ENCODE data around the gene ASPG.

Gene ASPG

DNA sequence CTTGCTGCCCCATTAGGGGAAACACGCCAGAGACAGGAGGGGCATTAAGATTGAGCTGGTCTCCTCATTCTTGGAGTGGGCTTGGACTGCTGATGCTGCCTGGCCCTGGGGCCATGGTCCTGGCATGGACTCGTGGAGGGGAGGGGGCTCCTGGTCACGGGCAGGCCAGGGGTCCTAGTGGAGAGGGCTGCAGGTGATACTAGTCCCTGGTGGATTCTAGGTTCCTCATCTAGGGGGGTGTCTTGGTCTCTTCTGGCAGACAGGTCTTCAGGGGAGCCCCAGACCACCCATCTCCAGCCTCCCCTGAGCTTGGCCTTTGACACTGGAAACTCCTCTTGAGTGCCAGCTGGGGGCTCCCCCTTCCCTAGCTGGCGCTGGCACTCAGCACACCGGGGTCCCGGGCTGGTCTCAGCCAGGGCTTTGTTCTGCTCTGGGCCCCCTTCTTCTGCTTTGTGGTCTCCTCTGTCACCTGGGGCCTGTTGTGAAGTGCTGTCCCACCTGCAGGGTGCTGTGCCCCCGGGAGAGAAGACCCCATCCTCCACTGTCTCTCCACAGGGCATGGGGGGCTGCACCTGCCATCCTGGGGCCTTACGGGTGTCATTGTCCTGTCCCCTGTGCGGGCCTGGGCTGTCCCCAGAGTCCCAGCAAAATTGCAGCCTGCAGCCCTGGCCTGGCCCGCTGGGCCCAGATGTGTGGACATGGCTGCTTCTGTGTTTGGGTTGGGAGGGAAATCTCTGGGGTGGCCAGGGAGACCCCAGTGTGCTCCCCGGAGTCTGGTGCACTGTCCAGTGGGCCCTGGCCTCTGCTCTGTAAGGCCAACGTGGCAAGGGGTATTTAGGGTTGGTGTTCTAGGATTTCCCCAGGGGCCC, 55.2 kb downstream of the ASPG start:
- no peak overlapping the region for H2AFZ ChIP-seq (ENCODE audit: low read depth, low read length, severe bottlenecking)
- no peaks in the 10 kb centered on the region for H3K9me3 ChIP-seq (ENCODE audit: insufficient read depth, low read length)
- H3F3A ChIP-seq (ENCODE audit: insufficient read depth) = no peaks in the 10 kb centered on the region
- H3K36me3 ChIP-seq (ENCODE audit: low read length) = no peaks in the 10 kb centered on the region
- H4K20me1 ChIP-seq (ENCODE audit: low read depth, low read length) = no peaks in the 10 kb centered on the region
- no peaks in the 10 kb centered on the region for H3K27me3 ChIP-seq (ENCODE audit: low read length)
- no peak overlapping the region for H3K4me2 ChIP-seq (ENCODE audit: low read depth, low read length, poor library complexity, severe bottlenecking)
- no peak overlapping the region for H3K27ac ChIP-seq (ENCODE audit: low read depth, low read length)
- H3K9ac ChIP-seq (ENCODE audit: low read length) = no peak overlapping the region
- no peaks in the 10 kb centered on the region for H3K79me2 ChIP-seq (ENCODE audit: insufficient read depth, low read length)
- H3K9me2 ChIP-seq (replicated peaks; ENCODE audit: insufficient read depth, low read length) = no peaks in the 10 kb centered on the region
- H3K4me3 ChIP-seq (ENCODE audit: insufficient read depth, low read length, poor library complexity, severe bottlenecking) = no peak overlapping the region
- TF ChIP-seq EZH2phosphoT487 (conservative IDR thresholded peaks at IDR 0.05; ENCODE audit: low read length) = no peak
- TF ChIP-seq, protein P1, sequence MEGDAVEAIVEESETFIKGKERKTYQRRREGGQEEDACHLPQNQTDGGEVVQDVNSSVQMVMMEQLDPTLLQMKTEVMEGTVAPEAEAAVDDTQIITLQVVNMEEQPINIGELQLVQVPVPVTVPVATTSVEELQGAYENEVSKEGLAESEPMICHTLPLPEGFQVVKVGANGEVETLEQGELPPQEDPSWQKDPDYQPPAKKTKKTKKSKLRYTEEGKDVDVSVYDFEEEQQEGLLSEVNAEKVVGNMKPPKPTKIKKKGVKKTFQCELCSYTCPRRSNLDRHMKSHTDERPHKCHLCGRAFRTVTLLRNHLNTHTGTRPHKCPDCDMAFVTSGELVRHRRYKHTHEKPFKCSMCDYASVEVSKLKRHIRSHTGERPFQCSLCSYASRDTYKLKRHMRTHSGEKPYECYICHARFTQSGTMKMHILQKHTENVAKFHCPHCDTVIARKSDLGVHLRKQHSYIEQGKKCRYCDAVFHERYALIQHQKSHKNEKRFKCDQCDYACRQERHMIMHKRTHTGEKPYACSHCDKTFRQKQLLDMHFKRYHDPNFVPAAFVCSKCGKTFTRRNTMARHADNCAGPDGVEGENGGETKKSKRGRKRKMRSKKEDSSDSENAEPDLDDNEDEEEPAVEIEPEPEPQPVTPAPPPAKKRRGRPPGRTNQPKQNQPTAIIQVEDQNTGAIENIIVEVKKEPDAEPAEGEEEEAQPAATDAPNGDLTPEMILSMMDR (IDR thresholded peaks at IDR 0.05; ENCODE audit: insufficient read depth, low read length, poor library complexity, severe bottlenecking) = no peak

DNA sequence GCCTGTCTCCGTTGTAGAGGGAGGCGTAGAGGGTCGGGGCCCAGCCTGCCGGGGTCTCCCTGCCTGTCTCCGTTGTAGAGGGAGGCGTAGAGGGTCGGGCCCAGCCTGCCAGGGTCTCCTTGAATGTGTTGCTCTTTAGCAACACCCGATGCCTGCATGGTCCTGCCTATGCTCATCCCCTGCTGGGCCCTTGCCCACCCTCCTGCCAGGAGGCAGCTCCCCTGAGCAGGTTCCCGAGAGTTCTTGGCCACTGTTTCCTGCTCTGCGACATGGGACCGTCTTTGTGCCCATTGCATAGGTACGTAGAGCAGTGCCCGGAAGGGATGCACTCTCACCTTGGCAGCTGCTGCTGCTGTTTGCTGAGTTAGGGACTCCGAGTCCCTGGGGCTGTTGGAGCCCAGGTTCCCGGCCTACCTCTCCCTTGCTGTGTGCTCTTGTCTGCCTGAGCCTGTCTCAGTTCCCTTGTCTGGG, 56.2 kb downstream of the ASPG start:
- no peak overlapping the region for H3K9ac ChIP-seq (ENCODE audit: low read length)
- H3K79me2 ChIP-seq (ENCODE audit: insufficient read depth, low read length) = no peaks in the 10 kb centered on the region
- H2AFZ ChIP-seq (ENCODE audit: low read depth, low read length, severe bottlenecking) = no peak overlapping the region
- no peaks in the 10 kb centered on the region for H3K36me3 ChIP-seq (ENCODE audit: low read length)
- H3K9me3 ChIP-seq (ENCODE audit: insufficient read depth, low read length) = no peaks in the 10 kb centered on the region
- no peaks in the 10 kb centered on the region for H3F3A ChIP-seq (ENCODE audit: insufficient read depth)
- no peak overlapping the region for H3K27ac ChIP-seq (ENCODE audit: low read depth, low read length)
- no peak overlapping the region for H3K4me3 ChIP-seq (ENCODE audit: insufficient read depth, low read length, poor library complexity, severe bottlenecking)
- H4K20me1 ChIP-seq (ENCODE audit: low read depth, low read length) = no peaks in the 10 kb centered on the region
- TF ChIP-seq EZH2phosphoT487 (conservative IDR thresholded peaks at IDR 0.05; ENCODE audit: low read length) = no peak
- TF ChIP-seq, protein P1 (IDR thresholded peaks at IDR 0.05; ENCODE audit: insufficient read depth, low read length, poor library complexity, severe bottlenecking) = no peak
- H3K9me2 ChIP-seq (replicated peaks; ENCODE audit: insufficient read depth, low read length) = no peaks in the 10 kb centered on the region
- no peak overlapping the region for H3K4me2 ChIP-seq (ENCODE audit: low read depth, low read length, poor library complexity, severe bottlenecking)
- no peaks in the 10 kb centered on the region for H3K27me3 ChIP-seq (ENCODE audit: low read length)

DNA sequence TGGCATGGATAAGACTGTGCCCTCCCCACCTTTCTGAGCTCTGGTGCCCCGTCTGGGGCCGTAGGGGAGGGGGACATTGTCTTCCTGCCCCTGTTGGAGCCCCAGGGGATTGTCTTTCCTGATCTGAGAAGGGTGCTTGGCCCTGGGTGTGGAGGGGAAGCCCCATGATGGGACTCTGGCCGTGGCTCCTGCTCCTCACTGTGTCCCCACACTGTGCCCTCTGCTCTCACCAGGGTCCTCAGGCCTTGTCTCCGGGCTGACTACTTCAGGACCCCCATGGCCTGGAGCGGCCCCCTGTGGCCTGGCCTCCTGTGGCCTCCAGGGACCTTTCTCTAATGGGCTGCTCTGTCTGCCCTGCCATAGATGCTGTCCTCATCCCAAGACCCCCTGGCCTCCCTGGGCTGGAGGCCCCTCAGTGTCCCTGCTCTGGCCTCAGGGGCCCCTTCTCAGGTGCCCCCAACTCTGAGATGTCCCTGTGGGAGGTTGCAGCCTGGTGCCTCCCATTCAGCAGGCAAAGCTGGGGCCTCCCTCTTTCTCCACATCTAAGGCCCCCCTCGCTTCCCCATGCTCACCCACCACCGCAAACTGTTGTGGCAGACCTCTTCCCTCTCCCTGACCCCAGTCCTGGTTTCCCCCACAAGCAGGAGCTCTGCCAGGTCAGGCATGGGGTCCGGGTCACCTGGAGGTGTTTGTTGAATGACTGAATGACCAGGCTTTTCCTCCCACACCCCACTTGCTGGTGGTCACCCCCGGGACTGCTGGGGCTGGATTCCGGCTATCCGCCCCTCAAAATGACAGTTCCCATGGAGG, 56.8 kb downstream of the ASPG start:
- Histone ChIP-seq H3K36me3 (ENCODE audit: low read length) (no peaks in the 10 kb centered on the region), H3K4me3 (ENCODE audit: insufficient read depth, low read length, poor library complexity, severe bottlenecking) (no peak overlapping the region), H2AFZ (ENCODE audit: low read depth, low read length, severe bottlenecking) (no peak overlapping the region), H4K20me1 (ENCODE audit: low read depth, low read length) (no peaks in the 10 kb centered on the region), H3K27ac (ENCODE audit: low read depth, low read length) (no peak overlapping the region), H3K4me2 (ENCODE audit: low read depth, low read length, poor library complexity, severe bottlenecking) (no peak overlapping the region), H3K79me2 (ENCODE audit: insufficient read depth, low read length) (no peaks in the 10 kb centered on the region), H3K27me3 (ENCODE audit: low read length) (no peaks in the 10 kb centered on the region), H3K9me3 (ENCODE audit: insufficient read depth, low read length) (no peaks in the 10 kb centered on the region), H3F3A (ENCODE audit: insufficient read depth) (no peaks in the 10 kb centered on the region), H3K9ac (ENCODE audit: low read length) (no peak overlapping the region), H3K9me2 (replicated peaks; ENCODE audit: insufficient read depth, low read length) (no peaks in the 10 kb centered on the region)
- TF ChIP-seq, protein P1 (IDR thresholded peaks at IDR 0.05; ENCODE audit: insufficient read depth, low read length, poor library complexity, severe bottlenecking) = no peak
- TF ChIP-seq EZH2phosphoT487 (conservative IDR thresholded peaks at IDR 0.05; ENCODE audit: low read length) = no peak
